ENCODE data around the gene MTHFD2. TPM values are rescaled to one million over a fixed set of nuclear protein-coding genes. Genes with fewer than 3 reads are reported as not detected.

Gene MTHFD2
- total RNA-seq, 2 experiments from 2014 or later: 518 to 525 TPM

- Mint-ChIP-seq H3K36me3 (peaks cover 32% of the 10 kb centered on the region), H3K9me3 (no peaks in the 10 kb centered on the region), H3K27me3 (peaks cover 2% of the 10 kb centered on the region), H3K4me3 (no peak overlapping the region), H3K4me1 (ENCODE audit: low read depth) (peaks cover 25% of the 10 kb centered on the region), H3K27ac (no peak overlapping the region)
- intact Hi-C loops (cut with micrococcal nuclease): no loop called here
- ChIA-PET CTCF (interaction anchor here (1.3 to 5.1 kb wide), 2 partner anchors 18 to 25 kb away, joined by 3 to 42 read pairs; partner anchors contain the start of gene MOB1A), POLR2A (interaction anchor here (6.4 kb wide), 1 partner anchor 17 kb away, joined by 124 read pairs; the partner anchor contains the start of gene MOB1A)
- no peak for DNase-seq
These were observed 1.4 kb upstream of the MTHFD2 start for GRCh38 chr2:74197049-74197448.

GRCh38 chr2:74198023-74198460 is 373 bp upstream of the MTHFD2 start:
- POLR2A ChIA-PET: interaction anchor here (0.5 to 6.4 kb wide), 14 partner anchors 8 to 964 kb away, joined by 3 to 124 read pairs (median 3); partner anchors contain the start of genes BOLA3, CCT7, MOB1A and STAMBP
- no peak for DNase-seq
- Mint-ChIP-seq H3K4me1 (ENCODE audit: low read depth) (peaks cover 33% of the 10 kb centered on the region), H3K27ac (peak overlapping the region; percentile 100), H3K36me3 (peaks cover 39% of the 10 kb centered on the region), H3K4me3 (peak overlapping the region; percentile 99), H3K27me3 (peaks cover 2% of the 10 kb centered on the region), H3K9me3 (no peaks in the 10 kb centered on the region)
- intact Hi-C loops (cut with micrococcal nuclease): loop anchor here (1.0 to 2.0 kb wide), 9 partner anchors 8 to 370 kb away; partner anchors contain the start of genes BOLA3, DGUOK, MOB1A and STAMBP
- CTCF ChIA-PET: interaction anchor here (0.7 to 5.1 kb wide), 7 partner anchors 10 to 197 kb away, joined by 3 to 42 read pairs (median 3); partner anchors contain the start of genes BOLA3 and MOB1A

GRCh38 chr2:74199275-74199701 is 873 bp downstream of the MTHFD2 start:
- ChIA-PET CTCF (interaction anchor here (0.5 to 5.1 kb wide), 5 partner anchors 9 to 387 kb away, joined by 3 to 42 read pairs (median 5); partner anchors contain the start of genes BOLA3 and MOB1A), POLR2A (interaction anchor here (0.7 to 6.4 kb wide), 17 partner anchors 8 to 462 kb away, joined by 3 to 124 read pairs (median 3); partner anchors contain the start of genes BOLA3, MOB1A and STAMBP)
- H3K27me3 Mint-ChIP-seq: peaks cover 2% of the 10 kb centered on the region
- peak overlapping the region; percentile 99 for H3K4me3 Mint-ChIP-seq
- DNase-seq: peak; percentile 36
- H3K36me3 Mint-ChIP-seq: peaks cover 50% of the 10 kb centered on the region
- peak overlapping the region; percentile 100 for H3K27ac Mint-ChIP-seq
- intact Hi-C loops (cut with micrococcal nuclease): loop anchor here (2.0 kb wide), 3 partner anchors 52 to 272 kb away; partner anchors contain the start of genes BOLA3 and DGUOK
- no peaks in the 10 kb centered on the region for H3K9me3 Mint-ChIP-seq
- H3K4me1 Mint-ChIP-seq (ENCODE audit: low read depth): peaks cover 44% of the 10 kb centered on the region

- Mint-ChIP-seq H3K27ac (peak overlapping the region; percentile 100), H3K4me3 (peak overlapping the region; percentile 99), H3K9me3 (no peaks in the 10 kb centered on the region), H3K27me3 (peaks cover 2% of the 10 kb centered on the region), H3K4me1 (ENCODE audit: low read depth) (peaks cover 50% of the 10 kb centered on the region), H3K36me3 (peaks cover 55% of the 10 kb centered on the region)
- peak; percentile 67 for DNase-seq
- POLR2A ChIA-PET: interaction anchor here (0.9 to 6.4 kb wide), 6 partner anchors 11 to 462 kb away, joined by 3 to 124 read pairs (median 5); partner anchors contain the start of genes BOLA3 and MOB1A
- CTCF ChIA-PET: interaction anchor here (1.3 to 5.1 kb wide), 4 partner anchors 8 to 52 kb away, joined by 3 to 42 read pairs (median 12); partner anchors contain the start of genes BOLA3 and MOB1A
- intact Hi-C loops (cut with micrococcal nuclease): loop anchor here (2.0 kb wide), 3 partner anchors 53 to 273 kb away; partner anchors contain the start of genes BOLA3 and DGUOK
These were observed 1.5 kb downstream of the MTHFD2 start for GRCh38 chr2:74199871-74200305.

GRCh38 chr2:74201196-74201595 is 2.8 kb downstream of the MTHFD2 start:
- Mint-ChIP-seq H3K4me1 (ENCODE audit: low read depth) (peaks cover 64% of the 10 kb centered on the region), H3K27me3 (peaks cover 2% of the 10 kb centered on the region), H3K4me3 (peak overlapping the region; percentile 99), H3K36me3 (peaks cover 67% of the 10 kb centered on the region), H3K9me3 (no peaks in the 10 kb centered on the region), H3K27ac (peak overlapping the region; percentile 100)
- intact Hi-C loops (cut with micrococcal nuclease): no loop called here
- POLR2A ChIA-PET: interaction anchor here (1.2 to 6.4 kb wide), 2 partner anchors 9 to 21 kb away, joined by 3 to 124 read pairs; partner anchors contain the start of gene MOB1A
- CTCF ChIA-PET: interaction anchor here (0.7 to 5.1 kb wide), 3 partner anchors 23 to 377 kb away, joined by 3 to 42 read pairs (median 5); partner anchors contain the start of gene MOB1A
- DNase-seq: no peak

GRCh38 chr2:74201596-74201995 is 3.2 kb downstream of the MTHFD2 start:
- H3K36me3 Mint-ChIP-seq: peaks cover 71% of the 10 kb centered on the region
- H3K27me3 Mint-ChIP-seq: peaks cover 2% of the 10 kb centered on the region
- peak overlapping the region; percentile 100 for H3K27ac Mint-ChIP-seq
- no peaks in the 10 kb centered on the region for H3K9me3 Mint-ChIP-seq
- intact Hi-C loops (cut with micrococcal nuclease): no loop called here
- POLR2A ChIA-PET: interaction anchor here (6.4 kb wide), 1 partner anchor 22 kb away, joined by 124 read pairs; the partner anchor contains the start of gene MOB1A
- CTCF ChIA-PET: interaction anchor here (0.7 to 1.8 kb wide), 2 partner anchors 23 to 378 kb away, joined by 3 to 5 read pairs; partner anchors contain the start of gene MOB1A
- no peak for DNase-seq
- peak overlapping the region; percentile 99 for H3K4me3 Mint-ChIP-seq
- peaks cover 68% of the 10 kb centered on the region for H3K4me1 Mint-ChIP-seq (ENCODE audit: low read depth)

- no peaks in the 10 kb centered on the region for H3K9me3 Mint-ChIP-seq
- peaks cover 70% of the 10 kb centered on the region for H3K4me1 Mint-ChIP-seq (ENCODE audit: low read depth)
- peak overlapping the region; percentile 66 for H3K4me3 Mint-ChIP-seq
- ChIA-PET POLR2A (interaction anchor here (0.6 to 3.4 kb wide), 4 partner anchors 26 to 253 kb away, joined by 3 to 32 read pairs (median 4); partner anchors contain the start of gene MOB1A), CTCF (interaction anchor here (0.9 to 2.5 kb wide), 5 partner anchors 25 to 381 kb away, joined by 3 to 20 read pairs (median 3); partner anchors contain the start of gene MOB1A)
- DNase-seq: no peak
- H3K27me3 Mint-ChIP-seq: no peaks in the 10 kb centered on the region
- peaks cover 86% of the 10 kb centered on the region for H3K36me3 Mint-ChIP-seq
- intact Hi-C loops (cut with micrococcal nuclease): no loop called here
- peak overlapping the region; percentile 98 for H3K27ac Mint-ChIP-seq
These were observed 6.0 kb downstream of the MTHFD2 start for GRCh38 chr2:74204436-74204835.

GRCh38 chr2:74205113-74205512 is 6.7 kb downstream of the MTHFD2 start:
- Mint-ChIP-seq H3K36me3 (peaks cover 86% of the 10 kb centered on the region), H3K27me3 (no peaks in the 10 kb centered on the region), H3K4me3 (peak overlapping the region; percentile 66), H3K9me3 (no peaks in the 10 kb centered on the region), H3K4me1 (ENCODE audit: low read depth) (peaks cover 72% of the 10 kb centered on the region), H3K27ac (peak overlapping the region; percentile 98)
- DNase-seq: no peak
- CTCF ChIA-PET: interaction anchor here (0.9 to 2.5 kb wide), 4 partner anchors 26 to 381 kb away, joined by 3 to 20 read pairs (median 3); partner anchors contain the start of gene MOB1A
- POLR2A ChIA-PET: interaction anchor here (1.2 to 3.4 kb wide), 4 partner anchors 17 to 55 kb away, joined by 3 to 32 read pairs (median 6); partner anchors contain the start of gene MOB1A
- intact Hi-C loops (cut with micrococcal nuclease): loop anchor here (5.0 kb wide), 1 partner anchor 38 kb away; no protein-coding TSS in a partner anchor

GRCh38 chr2:74205596-74205995 is 7.2 kb downstream of the MTHFD2 start:
- ChIA-PET POLR2A (interaction anchor here (0.6 to 3.4 kb wide), 9 partner anchors 11 to 68 kb away, joined by 3 to 32 read pairs (median 5); partner anchors contain the start of gene MOB1A), CTCF (interaction anchor here (0.9 to 2.5 kb wide), 5 partner anchors 26 to 526 kb away, joined by 3 to 20 read pairs (median 3); partner anchors contain the start of gene MOB1A)
- peak; percentile 73 for DNase-seq
- Mint-ChIP-seq H3K27ac (peak overlapping the region; percentile 98), H3K36me3 (peaks cover 86% of the 10 kb centered on the region), H3K4me1 (ENCODE audit: low read depth) (peaks cover 71% of the 10 kb centered on the region), H3K4me3 (peak overlapping the region; percentile 66), H3K9me3 (no peaks in the 10 kb centered on the region), H3K27me3 (no peaks in the 10 kb centered on the region)
- intact Hi-C loops (cut with micrococcal nuclease): loop anchor here (5.0 kb wide), 1 partner anchor 38 kb away; no protein-coding TSS in a partner anchor

- Mint-ChIP-seq H3K27me3 (no peaks in the 10 kb centered on the region), H3K9me3 (no peaks in the 10 kb centered on the region), H3K36me3 (peaks cover 83% of the 10 kb centered on the region), H3K4me1 (ENCODE audit: low read depth) (peaks cover 67% of the 10 kb centered on the region), H3K4me3 (peak overlapping the region; percentile 66), H3K27ac (peak overlapping the region; percentile 98)
- ChIA-PET POLR2A (interaction anchor here (0.6 to 3.4 kb wide), 9 partner anchors 10 to 69 kb away, joined by 3 to 32 read pairs (median 5); partner anchors contain the start of gene MOB1A), CTCF (interaction anchor here (0.5 to 2.5 kb wide), 4 partner anchors 24 to 526 kb away, joined by 3 to 20 read pairs (median 3); partner anchors contain the start of gene MOB1A)
- DNase-seq: peak; percentile 74
- intact Hi-C loops (cut with micrococcal nuclease): loop anchor here (1.0 to 5.0 kb wide), 3 partner anchors 8 to 39 kb away; partner anchors contain the start of genes MOB1A and MTHFD2
These were observed 7.8 kb downstream of the MTHFD2 start for GRCh38 chr2:74206180-74206688.

GRCh38 chr2:74212702-74213410 is 14.4 kb downstream of the MTHFD2 start:
- Mint-ChIP-seq H3K4me1 (ENCODE audit: low read depth) (peaks cover 16% of the 10 kb centered on the region), H3K27me3 (no peaks in the 10 kb centered on the region), H3K4me3 (no peak overlapping the region), H3K36me3 (peaks cover 67% of the 10 kb centered on the region), H3K9me3 (no peaks in the 10 kb centered on the region), H3K27ac (no peak overlapping the region)
- ChIA-PET CTCF (no interaction called here), POLR2A (no interaction called here)
- DNase-seq: no peak
- intact Hi-C loops (cut with micrococcal nuclease): no loop called here

Measured in activated CD4-positive, alpha-beta memory T cell treated with anti-CD3 and anti-CD28 coated beads for 36 hours (primary cell).